ENCODE data around the gene ACOX1. TPM values are rescaled to one million over a fixed set of nuclear protein-coding genes. Genes with fewer than 3 reads are reported as not detected.

ACOX1 gene
- total and polyA plus RNA-seq, 4 donors = 32.7 to 63.6 (median 46.2) TPM

DNA sequence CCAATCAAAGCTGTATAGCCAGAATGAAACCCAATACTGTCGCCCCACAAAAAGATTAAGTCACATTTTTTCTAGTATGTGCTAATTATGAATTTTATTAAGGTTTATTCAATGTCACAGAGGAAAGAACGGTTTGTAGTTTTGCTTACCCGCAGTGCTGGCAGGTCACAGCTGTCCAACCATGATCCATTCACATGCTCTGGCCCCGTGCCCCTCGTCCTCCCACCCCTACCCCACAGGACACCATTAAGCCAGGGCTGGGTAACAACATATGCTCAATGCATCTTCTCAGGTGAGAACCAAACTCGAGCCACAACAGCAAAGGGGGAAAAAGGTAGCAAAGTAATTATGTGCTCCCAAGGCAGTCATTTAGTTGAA lies 37.5 kb downstream of the ACOX1 start:
- Histone ChIP-seq H3K4me3 (ENCODE audit: low read depth, low read length) (peak overlapping the region; percentile 72), H3K27me3 (ENCODE audit: control insufficient read depth, insufficient read depth, low read length) (no peaks in the 10 kb centered on the region), H3K27ac (ENCODE audit: low read depth, low read length) (no peak overlapping the region), H3K36me3 (ENCODE audit: control insufficient read depth, insufficient read depth, low read length) (peaks cover 3% of the 10 kb centered on the region), H3K9me3 (ENCODE audit: control insufficient read depth, insufficient read depth, low read length) (no peaks in the 10 kb centered on the region), H3K4me1 (ENCODE audit: control insufficient read depth, insufficient read depth, low read length) (peaks cover 11% of the 10 kb centered on the region)
- WGBS (ENCODE audit: insufficient coverage) = no CpG with 5 or more reads among the region's 6 CpGs
- no peak for DNase-seq (ENCODE audit: low read depth in 4 of 6, low spot score in 6 of 6)

DNA sequence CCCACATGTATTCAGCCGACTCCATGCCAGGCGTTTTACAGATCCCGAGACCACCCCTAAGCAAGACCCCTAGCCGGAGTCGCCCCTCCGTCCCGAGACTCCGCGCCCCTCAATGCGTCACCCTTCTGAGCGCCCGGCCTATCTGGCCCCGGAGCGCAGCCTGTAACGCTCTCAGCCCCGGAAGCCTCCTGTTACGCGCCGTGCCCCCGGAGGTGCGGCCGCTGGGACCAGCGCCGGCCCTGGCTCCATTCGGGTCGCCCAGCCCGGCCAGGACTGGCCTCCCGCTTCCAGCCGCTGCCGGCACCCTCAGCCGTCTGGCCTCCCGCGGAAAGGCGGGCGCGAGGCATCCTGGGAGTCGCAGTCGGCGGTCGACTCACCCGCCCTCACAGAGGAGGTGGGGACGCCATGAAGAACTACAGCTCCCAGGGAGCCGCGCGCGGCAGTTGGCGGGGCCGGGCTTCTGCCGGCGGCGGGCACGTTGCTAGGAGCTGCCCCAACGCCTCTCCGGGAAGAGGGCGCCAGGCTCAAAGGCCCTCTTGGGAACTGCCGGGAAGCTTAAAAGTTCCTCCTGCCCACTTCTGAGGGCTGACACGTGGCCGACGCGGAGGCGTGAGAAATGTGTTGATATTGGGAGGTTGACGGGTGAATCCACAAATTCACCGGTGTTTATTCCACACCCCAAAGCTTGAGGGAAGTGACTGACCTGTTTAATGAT lies 38.1 kb downstream of the ACOX1 start, which contains the start of gene FBF1:
Gene FBF1, minus strand, starts transcription at position 316 of the 715 bp plus-strand sequence. CDS start 2,893 bp downstream, outside the sequence.
- Histone ChIP-seq H3K4me3 (ENCODE audit: low read depth, low read length) (peak within 1 kb of the TSS; percentile 72), H3K27me3 (ENCODE audit: control insufficient read depth, insufficient read depth, low read length) (no peaks in the 10 kb centered on the region), H3K36me3 (ENCODE audit: control insufficient read depth, insufficient read depth, low read length) (peaks cover 3% of the 10 kb centered on the region), H3K27ac (ENCODE audit: low read depth, low read length) (no peak within 1 kb of the TSS), H3K9me3 (ENCODE audit: control insufficient read depth, insufficient read depth, low read length) (no peaks in the 10 kb centered on the region), H3K4me1 (ENCODE audit: control insufficient read depth, insufficient read depth, low read length) (peaks cover 11% of the 10 kb centered on the region)
- DNase-seq (ENCODE audit: low read depth in 4 of 6, low spot score in 6 of 6) = peak; percentile 72 to 97 (median 88)
- WGBS (ENCODE audit: insufficient coverage) = under 1% methylated on average over 56 of the region's 63 CpGs

DNA sequence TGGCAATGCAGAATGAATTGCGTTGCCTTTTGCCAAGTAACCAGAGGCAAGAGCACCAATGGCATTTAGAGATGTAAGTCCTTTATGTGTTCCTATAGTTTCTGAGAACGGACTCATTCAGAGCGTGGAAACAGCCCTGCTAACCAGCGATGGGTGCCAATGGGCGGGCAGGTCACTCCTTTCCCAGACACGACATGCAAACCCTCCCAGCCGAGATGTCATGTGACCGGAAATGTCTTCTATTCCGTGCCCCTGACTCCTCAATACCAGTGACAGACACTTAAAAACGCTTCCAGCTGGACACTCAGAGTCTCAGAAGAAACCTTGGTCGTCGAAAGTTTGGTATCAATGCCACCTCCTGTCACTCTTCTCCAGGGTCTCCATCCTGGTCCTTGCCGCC lies 41.3 kb downstream of the ACOX1 start:
- no peak for DNase-seq (ENCODE audit: low read depth in 4 of 6, low spot score in 6 of 6)
- WGBS (ENCODE audit: insufficient coverage) = 85% methylated on average over 12 of the region's 13 CpGs
- no peak overlapping the region for H3K4me3 ChIP-seq (ENCODE audit: low read depth, low read length)
- no peak overlapping the region for H3K27ac ChIP-seq (ENCODE audit: low read depth, low read length)
- H3K9me3 ChIP-seq (ENCODE audit: control insufficient read depth, insufficient read depth, low read length) = no peaks in the 10 kb centered on the region
- H3K36me3 ChIP-seq (ENCODE audit: control insufficient read depth, insufficient read depth, low read length) = no peaks in the 10 kb centered on the region
- no peaks in the 10 kb centered on the region for H3K27me3 ChIP-seq (ENCODE audit: control insufficient read depth, insufficient read depth, low read length)
- H3K4me1 ChIP-seq (ENCODE audit: control insufficient read depth, insufficient read depth, low read length) = peaks cover 11% of the 10 kb centered on the region

DNA sequence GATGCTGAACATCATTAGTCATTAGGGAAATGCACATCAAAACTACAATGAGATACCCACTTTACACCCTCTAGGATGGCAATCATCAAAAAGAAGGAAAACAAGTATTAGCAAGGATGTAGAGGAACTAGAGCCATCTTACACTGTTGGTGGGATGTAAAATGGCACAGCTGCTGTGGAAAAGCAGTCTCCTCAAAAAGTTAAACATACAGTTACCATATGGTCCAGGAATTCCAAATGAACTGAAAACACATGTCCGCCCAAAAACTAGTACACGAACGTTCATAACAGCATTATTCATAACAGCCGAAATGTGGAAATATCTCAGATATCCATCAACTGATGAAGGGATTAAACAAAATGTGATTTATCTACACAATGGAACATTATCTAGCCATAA lies 45.2 kb downstream of the ACOX1 start:
- Histone ChIP-seq H3K4me3 (ENCODE audit: low read depth, low read length) (no peak overlapping the region), H3K4me1 (ENCODE audit: control insufficient read depth, insufficient read depth, low read length) (no peaks in the 10 kb centered on the region), H3K27me3 (ENCODE audit: control insufficient read depth, insufficient read depth, low read length) (no peaks in the 10 kb centered on the region), H3K27ac (ENCODE audit: low read depth, low read length) (no peak overlapping the region), H3K36me3 (ENCODE audit: control insufficient read depth, insufficient read depth, low read length) (peaks cover 16% of the 10 kb centered on the region), H3K9me3 (ENCODE audit: control insufficient read depth, insufficient read depth, low read length) (no peaks in the 10 kb centered on the region)
- WGBS (ENCODE audit: insufficient coverage) = no CpG with 5 or more reads among the region's 4 CpGs
- DNase-seq (ENCODE audit: low read depth in 4 of 6, low spot score in 6 of 6) = peak in 1 of 6 donors; percentile 6

DNA sequence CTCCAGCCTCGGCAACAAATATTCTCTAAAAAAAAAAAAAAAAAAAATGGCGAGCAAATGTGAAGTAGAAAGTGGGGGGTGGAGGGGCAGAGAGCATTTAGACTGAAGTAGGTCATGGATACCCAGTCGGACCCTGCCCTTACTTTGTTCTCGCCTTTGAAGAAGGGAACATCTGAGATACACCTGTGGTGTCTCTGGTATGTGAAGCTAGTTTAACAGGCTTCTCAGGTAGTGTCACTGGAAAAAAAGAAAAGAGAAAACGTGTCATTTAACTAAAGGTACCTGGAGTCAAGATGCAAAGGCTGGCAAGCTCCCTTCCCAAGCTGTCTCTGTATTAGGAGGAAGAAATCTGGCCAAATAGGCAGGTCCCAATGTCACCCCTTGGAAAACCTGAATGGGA lies 46.1 kb downstream of the ACOX1 start:
- WGBS (ENCODE audit: insufficient coverage) = 93% methylated on average over 3 of the region's 5 CpGs
- H3K27me3 ChIP-seq (ENCODE audit: control insufficient read depth, insufficient read depth, low read length) = no peaks in the 10 kb centered on the region
- H3K36me3 ChIP-seq (ENCODE audit: control insufficient read depth, insufficient read depth, low read length) = peaks cover 18% of the 10 kb centered on the region
- no peaks in the 10 kb centered on the region for H3K4me1 ChIP-seq (ENCODE audit: control insufficient read depth, insufficient read depth, low read length)
- no peak overlapping the region for H3K27ac ChIP-seq (ENCODE audit: low read depth, low read length)
- H3K4me3 ChIP-seq (ENCODE audit: low read depth, low read length) = no peak overlapping the region
- H3K9me3 ChIP-seq (ENCODE audit: control insufficient read depth, insufficient read depth, low read length) = no peaks in the 10 kb centered on the region
- DNase-seq (ENCODE audit: low read depth in 4 of 6, low spot score in 6 of 6) = no peak

DNA sequence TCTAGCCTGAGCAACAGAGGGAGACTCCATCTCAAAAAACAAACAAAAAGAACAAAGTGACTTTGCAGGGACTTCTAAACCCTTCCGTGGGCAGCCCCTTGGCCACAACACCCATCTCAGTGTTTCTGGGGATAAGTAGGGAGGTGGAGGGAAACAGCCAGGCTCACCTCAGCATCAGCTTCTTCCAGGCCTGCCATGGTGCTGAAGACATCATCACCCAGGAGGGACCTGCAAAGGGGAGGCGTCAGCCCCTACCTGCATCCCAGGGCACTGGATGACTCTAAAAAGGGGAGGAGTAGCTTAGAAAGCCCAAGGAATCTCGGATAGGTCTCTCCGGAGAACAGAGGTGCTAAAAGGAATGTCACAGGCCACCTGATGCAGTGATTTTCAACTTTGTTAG lies 47.9 kb downstream of the ACOX1 start:
- no peaks in the 10 kb centered on the region for H3K9me3 ChIP-seq (ENCODE audit: control insufficient read depth, insufficient read depth, low read length)
- no peaks in the 10 kb centered on the region for H3K27me3 ChIP-seq (ENCODE audit: control insufficient read depth, insufficient read depth, low read length)
- 93% methylated on average over 3 of the region's 4 CpGs for WGBS (ENCODE audit: insufficient coverage)
- no peak overlapping the region for H3K4me3 ChIP-seq (ENCODE audit: low read depth, low read length)
- no peak overlapping the region for H3K27ac ChIP-seq (ENCODE audit: low read depth, low read length)
- DNase-seq (ENCODE audit: low read depth in 4 of 6, low spot score in 6 of 6) = no peak
- no peaks in the 10 kb centered on the region for H3K4me1 ChIP-seq (ENCODE audit: control insufficient read depth, insufficient read depth, low read length)
- H3K36me3 ChIP-seq (ENCODE audit: control insufficient read depth, insufficient read depth, low read length) = peaks cover 31% of the 10 kb centered on the region

DNA sequence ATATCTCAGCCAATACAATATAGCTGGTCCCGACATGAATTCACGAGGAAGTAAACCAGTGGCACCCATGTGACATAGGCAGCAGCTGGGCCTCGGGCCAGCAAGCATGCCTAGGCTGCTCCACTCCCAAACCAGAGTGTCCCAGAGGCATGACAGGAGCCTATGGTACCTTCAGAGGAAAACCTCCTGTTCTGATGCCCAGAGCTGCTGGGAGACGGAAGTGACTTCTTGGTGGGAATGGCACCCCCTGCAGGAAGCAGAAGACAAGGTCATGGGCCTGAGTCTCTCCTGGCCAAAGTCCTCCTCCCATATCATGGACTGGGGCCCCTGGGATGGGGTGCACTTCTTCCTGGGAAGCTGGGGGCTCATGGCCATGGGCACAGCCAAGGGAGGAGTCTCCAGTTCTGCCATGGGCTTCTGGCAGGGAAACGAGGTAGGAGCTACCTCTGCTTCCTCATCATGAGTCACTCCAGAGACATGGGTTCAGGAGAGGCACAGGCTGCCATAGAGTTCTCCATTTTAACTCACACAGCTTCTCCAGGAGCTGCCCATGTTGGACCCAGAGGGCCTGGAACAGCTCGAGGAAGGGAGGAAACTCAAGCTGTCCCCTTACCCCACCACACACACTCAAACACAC lies 51.6 kb downstream of the ACOX1 start:
- no peaks in the 10 kb centered on the region for H3K4me1 ChIP-seq (ENCODE audit: control insufficient read depth, insufficient read depth, low read length)
- DNase-seq (ENCODE audit: low read depth in 4 of 6, low spot score in 6 of 6) = no peak
- WGBS (ENCODE audit: insufficient coverage) = 79% methylated on average over 6 of the region's 6 CpGs
- H3K36me3 ChIP-seq (ENCODE audit: control insufficient read depth, insufficient read depth, low read length) = peaks cover 58% of the 10 kb centered on the region
- H3K4me3 ChIP-seq (ENCODE audit: low read depth, low read length) = no peak overlapping the region
- H3K9me3 ChIP-seq (ENCODE audit: control insufficient read depth, insufficient read depth, low read length) = no peaks in the 10 kb centered on the region
- no peaks in the 10 kb centered on the region for H3K27me3 ChIP-seq (ENCODE audit: control insufficient read depth, insufficient read depth, low read length)
- H3K27ac ChIP-seq (ENCODE audit: low read depth, low read length) = no peak overlapping the region

DNA sequence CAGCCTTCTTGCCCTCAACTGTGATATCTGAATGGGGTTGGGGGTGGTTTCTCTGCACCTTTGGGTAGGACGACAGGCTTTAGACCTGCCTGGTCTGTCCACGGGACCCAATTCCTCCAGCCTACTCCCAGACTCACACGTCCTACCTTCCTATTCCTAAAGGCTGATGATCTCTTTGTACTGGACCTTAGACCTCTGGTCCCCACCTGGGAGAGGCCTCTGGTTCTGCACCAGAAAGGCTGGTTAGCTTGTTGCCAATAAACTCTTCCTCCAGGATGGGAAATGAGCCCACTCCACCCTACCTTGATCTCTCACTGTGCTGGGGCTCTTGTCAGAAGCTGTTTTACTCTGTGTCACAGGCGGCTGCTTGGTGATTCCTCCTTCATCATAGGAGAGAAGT lies 52.5 kb downstream of the ACOX1 start:
- peaks cover 63% of the 10 kb centered on the region for H3K36me3 ChIP-seq (ENCODE audit: control insufficient read depth, insufficient read depth, low read length)
- 92% methylated on average over 2 of the region's 4 CpGs for WGBS (ENCODE audit: insufficient coverage)
- H3K4me3 ChIP-seq (ENCODE audit: low read depth, low read length) = no peak overlapping the region
- H3K27ac ChIP-seq (ENCODE audit: low read depth, low read length) = no peak overlapping the region
- no peaks in the 10 kb centered on the region for H3K27me3 ChIP-seq (ENCODE audit: control insufficient read depth, insufficient read depth, low read length)
- H3K9me3 ChIP-seq (ENCODE audit: control insufficient read depth, insufficient read depth, low read length) = no peaks in the 10 kb centered on the region
- DNase-seq (ENCODE audit: low read depth in 4 of 6, low spot score in 6 of 6) = no peak
- H3K4me1 ChIP-seq (ENCODE audit: control insufficient read depth, insufficient read depth, low read length) = no peaks in the 10 kb centered on the region

DNA sequence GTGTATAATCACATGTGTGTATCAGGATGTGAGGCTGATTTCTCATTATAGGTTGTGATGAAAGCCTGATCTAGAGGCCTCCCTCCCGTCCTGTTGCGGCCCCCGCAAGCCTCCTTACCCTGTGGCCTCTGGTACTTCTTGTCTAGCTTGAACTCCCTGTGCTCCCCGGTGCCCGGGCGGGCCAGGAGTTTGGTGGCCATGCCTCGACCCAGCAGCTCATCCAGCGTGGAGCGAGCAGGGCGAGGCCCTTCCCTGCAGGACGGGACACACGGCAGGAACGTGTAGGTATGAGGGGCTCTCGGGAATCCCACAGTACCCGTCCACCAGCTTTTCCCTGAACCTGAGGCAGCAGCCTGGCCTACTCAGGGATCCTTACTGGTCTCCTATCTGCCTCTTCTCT lies 53.1 kb downstream of the ACOX1 start:
- Histone ChIP-seq H3K27me3 (ENCODE audit: control insufficient read depth, insufficient read depth, low read length) (no peaks in the 10 kb centered on the region), H3K4me3 (ENCODE audit: low read depth, low read length) (no peak overlapping the region), H3K4me1 (ENCODE audit: control insufficient read depth, insufficient read depth, low read length) (no peaks in the 10 kb centered on the region), H3K36me3 (ENCODE audit: control insufficient read depth, insufficient read depth, low read length) (peaks cover 65% of the 10 kb centered on the region), H3K9me3 (ENCODE audit: control insufficient read depth, insufficient read depth, low read length) (no peaks in the 10 kb centered on the region), H3K27ac (ENCODE audit: low read depth, low read length) (no peak overlapping the region)
- DNase-seq (ENCODE audit: low read depth in 4 of 6, low spot score in 6 of 6) = no peak
- WGBS (ENCODE audit: insufficient coverage) = 93% methylated on average over 15 of the region's 15 CpGs

DNA sequence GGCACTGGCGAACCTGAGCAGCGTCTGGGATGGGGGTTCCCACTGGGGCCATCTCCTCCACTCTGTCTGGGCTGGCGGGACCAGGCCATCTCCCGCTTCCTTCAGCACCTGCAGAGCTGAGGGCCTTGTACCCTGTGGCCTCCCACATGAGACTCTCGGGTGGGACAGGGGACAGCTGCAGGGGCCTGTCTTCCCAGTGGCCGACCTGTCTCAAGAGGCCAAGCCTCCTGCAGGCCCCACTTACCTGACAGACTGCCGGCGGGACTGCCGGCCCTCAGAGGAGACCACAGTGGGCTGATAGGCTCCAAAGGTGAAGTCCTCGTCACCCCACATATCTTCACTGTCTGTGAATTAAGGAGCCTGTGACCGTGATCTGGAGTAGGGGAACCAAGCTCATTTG lies 53.9 kb downstream of the ACOX1 start:
- peaks cover 71% of the 10 kb centered on the region for H3K36me3 ChIP-seq (ENCODE audit: control insufficient read depth, insufficient read depth, low read length)

More for the DNA sequence above, 53.9 kb downstream of the ACOX1 start:
- Histone ChIP-seq H3K27me3 (ENCODE audit: control insufficient read depth, insufficient read depth, low read length) (no peaks in the 10 kb centered on the region), H3K9me3 (ENCODE audit: control insufficient read depth, insufficient read depth, low read length) (no peaks in the 10 kb centered on the region), H3K4me3 (ENCODE audit: low read depth, low read length) (no peak overlapping the region), H3K27ac (ENCODE audit: low read depth, low read length) (no peak overlapping the region), H3K4me1 (ENCODE audit: control insufficient read depth, insufficient read depth, low read length) (no peaks in the 10 kb centered on the region)
- no peak for DNase-seq (ENCODE audit: low read depth in 4 of 6, low spot score in 6 of 6)
- 93% methylated on average over 9 of the region's 11 CpGs for WGBS (ENCODE audit: insufficient coverage)
